ENCODE data around the gene MRPS23. TPM values are rescaled to one million over a fixed set of nuclear protein-coding genes. Genes with fewer than 3 reads are reported as not detected.

Gene MRPS23
- polyA plus RNA-seq, 1 donor from 2014 or later, result 80.5 TPM

GRCh38 chr17:57834146-57834741 is 15.6 kb downstream of the MRPS23 start:
- H4K20me1 ChIP-seq (ENCODE audit: insufficient read depth), result no peaks in the 10 kb centered on the region

GRCh38 chr17:57833179-57833939 is 16.5 kb downstream of the MRPS23 start:
- Histone ChIP-seq H3K9me3 (ENCODE audit: low read length) (no peaks in the 10 kb centered on the region), H3K9me2 (ENCODE audit: insufficient read depth, low read length) (no peaks in the 10 kb centered on the region), H3K36me3 (ENCODE audit: insufficient read depth, low read length) (no peaks in the 10 kb centered on the region), H2AFZ (ENCODE audit: low read depth, low read length) (peak overlapping the region; percentile 34), H3K27me3 (ENCODE audit: insufficient read depth, low read depth, low read length) (no peaks in the 10 kb centered on the region), H3K79me2 (replicated peaks; ENCODE audit: insufficient read depth, low read length) (no peaks in the 10 kb centered on the region), H3K9ac (ENCODE audit: low read length) (peak overlapping the region; percentile 46), H3K4me2 (ENCODE audit: low read length) (peak overlapping the region; percentile 33), H3K27ac (ENCODE audit: low read length) (peak overlapping the region; percentile 20), H3F3A (ENCODE audit: insufficient read depth, low read length, poor library complexity, severe bottlenecking) (no peaks in the 10 kb centered on the region), H4K20me1 (ENCODE audit: insufficient read depth) (no peaks in the 10 kb centered on the region), H3K4me3 (ENCODE audit: low read length) (peak overlapping the region; percentile 57)
- TF ChIP-seq RAD21 (conservative IDR thresholded peaks at IDR 0.05) (peak; percentile 96), SMC3 (conservative IDR thresholded peaks at IDR 0.05; ENCODE audit: poor library complexity) (peak; percentile 97), POLR2AphosphoS5 (IDR thresholded peaks at IDR 0.05) (peak; percentile 8), CTCF (IDR thresholded peaks at IDR 0.05; ENCODE audit: poor library complexity, severe bottlenecking) (peak; percentile 98), EP300 (conservative IDR thresholded peaks at IDR 0.05; ENCODE audit: poor library complexity, severe bottlenecking) (peak; percentile 20), TAF1 (IDR thresholded peaks at IDR 0.05; ENCODE audit: low read depth) (no peak), REST (IDR thresholded peaks at IDR 0.05; ENCODE audit: borderline replicate concordance) (no peak)

More at GRCh38 chr17:57834146-57834741, 15.6 kb downstream of the MRPS23 start:
- TF ChIP-seq MXI1 (conservative IDR thresholded peaks at IDR 0.05; ENCODE audit: poor library complexity, severe bottlenecking) (no peak), EP300 (conservative IDR thresholded peaks at IDR 0.05; ENCODE audit: poor library complexity, severe bottlenecking) (no peak), EZH2 (IDR thresholded peaks at IDR 0.05; ENCODE audit: borderline replicate concordance, insufficient read depth, low read length, poor library complexity, severe bottlenecking) (no peak), RAD21 (conservative IDR thresholded peaks at IDR 0.05) (no peak), POLR2AphosphoS5 (IDR thresholded peaks at IDR 0.05) (no peak), TAF1 (IDR thresholded peaks at IDR 0.05; ENCODE audit: low read depth) (no peak), SMC3 (conservative IDR thresholded peaks at IDR 0.05; ENCODE audit: poor library complexity) (peak; percentile 49), CTCF (IDR thresholded peaks at IDR 0.05; ENCODE audit: poor library complexity, severe bottlenecking) (peak; percentile 6)
- Histone ChIP-seq H3K27me3 (ENCODE audit: insufficient read depth, low read depth, low read length) (no peaks in the 10 kb centered on the region), H2AFZ (ENCODE audit: low read depth, low read length) (no peak overlapping the region), H3K9me2 (ENCODE audit: insufficient read depth, low read length) (no peaks in the 10 kb centered on the region), H3K79me2 (replicated peaks; ENCODE audit: insufficient read depth, low read length) (no peaks in the 10 kb centered on the region), H3K27ac (ENCODE audit: low read length) (no peak overlapping the region), H3K9ac (ENCODE audit: low read length) (no peak overlapping the region), H3K36me3 (ENCODE audit: insufficient read depth, low read length) (no peaks in the 10 kb centered on the region), H3F3A (ENCODE audit: insufficient read depth, low read length, poor library complexity, severe bottlenecking) (no peaks in the 10 kb centered on the region), H3K9me3 (ENCODE audit: low read length) (no peaks in the 10 kb centered on the region), H3K4me2 (ENCODE audit: low read length) (no peak overlapping the region), H3K4me3 (ENCODE audit: low read length) (no peak overlapping the region)
